CD14-positive monocyte (primary cell): Measurements from ENCODE around the gene PBOV1. TPM values are rescaled to one million over a fixed set of nuclear protein-coding genes. Genes with fewer than 3 reads are reported as not detected.

Experiments used
- DNase-seq, 3 donors: peaks; one replicate each; pipeline ENCODE4 v3.0.0-alpha.2; 2011 to 2022
- H2AFZ ChIP-seq: 2 replicates; pipeline ENCODE4 v1.6.0; 2012; ENCODE audit warnings: mild to moderate bottlenecking, low read depth, low read length, inconsistent platforms; ENCODE audit not compliant: insufficient read depth, poor library complexity, severe bottlenecking
- H3K27ac ChIP-seq, 2 donors: 1 replicate in 1 of 2; 2 replicates in 1 of 2; pipeline ENCODE4 v1.5.1; 2012 to 2013; ENCODE audit warnings: low read length in 2 of 2, control low read depth in 1 of 2, inconsistent platforms in 1 of 2, low read depth in 1 of 2, mild to moderate bottlenecking in 1 of 2
- H3K27me3 ChIP-seq, 2 donors: one replicate each; pipeline versions ENCODE4 v1.6.0 to v1.6.1; 2011 to 2013; ENCODE audit warnings: low read length in 2 of 2; ENCODE audit not compliant: control insufficient read depth in 2 of 2, insufficient read depth in 2 of 2
- H3K36me3 ChIP-seq, 2 donors: replicated peaks in 1 of 2; 1 replicate in 1 of 2; 2 replicates in 1 of 2; pipeline versions ENCODE4 v1.5.1 to v1.6.1; 2012 to 2013; ENCODE audit warnings: low read length in 2 of 2, control low read depth in 1 of 2, inconsistent platforms in 1 of 2, mild to moderate bottlenecking in 1 of 2; ENCODE audit not compliant: insufficient read depth in 2 of 2, control insufficient read depth in 1 of 2
- H3K4me1 ChIP-seq, 2 donors: 1 replicate in 1 of 2; 2 replicates in 1 of 2; pipeline versions ENCODE4 v1.5.1 to v1.6.1; 2012 to 2013; ENCODE audit warnings: low read length in 2 of 2, control low read depth in 1 of 2, inconsistent platforms in 1 of 2, mild to moderate bottlenecking in 1 of 2, moderate library complexity in 1 of 2; ENCODE audit not compliant: insufficient read depth in 2 of 2, control insufficient read depth in 1 of 2
- H3K4me2 ChIP-seq: replicated peaks from 2 replicates; pipeline ENCODE3; 2012; ENCODE audit warnings: low read length, moderate library complexity, mild to moderate bottlenecking; ENCODE audit not compliant: poor library complexity, severe bottlenecking; ENCODE audit errors: extremely low read depth
- H3K4me3 ChIP-seq, 3 experiments: fragments of 200-600 bp in 1 of 3; sonication (generic) in 1 of 3; replicated peaks in 1 of 3; 1 replicate in 2 of 3; 2 replicates in 1 of 3; pipeline ENCODE4 v1.5.1; 2011 to 2013; ENCODE audit warnings: low read length in 3 of 3, mild to moderate bottlenecking in 3 of 3, control low read depth in 2 of 3, low read depth in 2 of 3, inconsistent platforms in 1 of 3, moderate library complexity in 1 of 3
- H3K79me2 ChIP-seq: 2 replicates; pipeline ENCODE4 v1.6.0; 2012; ENCODE audit warnings: mild to moderate bottlenecking, control low read depth, inconsistent platforms, low read length, moderate library complexity; ENCODE audit not compliant: insufficient read depth
- H3K9ac ChIP-seq: 2 replicates; pipeline ENCODE4 v1.6.0; 2017; ENCODE audit warnings: low read length, mild to moderate bottlenecking; ENCODE audit not compliant: insufficient read depth, poor library complexity, severe bottlenecking
- H3K9me3 ChIP-seq, 2 donors: replicated peaks in 1 of 2; 1 replicate in 1 of 2; 2 replicates in 1 of 2; pipeline versions ENCODE4 v1.5.1 to v1.6.1; 2012 to 2013; ENCODE audit warnings: low read length in 2 of 2, control low read depth in 1 of 2; ENCODE audit not compliant: control insufficient read depth in 1 of 2, insufficient read depth in 1 of 2
- H4K20me1 ChIP-seq: 2 replicates; pipeline ENCODE4 v1.6.0; 2012; ENCODE audit warnings: mild to moderate bottlenecking, low read length, control low read depth, moderate library complexity; ENCODE audit not compliant: insufficient read depth
- H3K27ac Mint-ChIP-seq, 7 donors: one replicate each; pipeline ENCODE4 v1.8.0; 2020; ENCODE audit warnings: mild to moderate bottlenecking in 7 of 7, mixed read lengths in 7 of 7, moderate library complexity in 6 of 7, inconsistent platforms in 2 of 7
- H3K27me3 Mint-ChIP-seq, 3 donors: one replicate each; pipeline ENCODE4 v1.8.0; 2021 to 2022; ENCODE audit warnings: low read depth in 3 of 3, mild to moderate bottlenecking in 3 of 3, mixed read lengths in 3 of 3, moderate library complexity in 3 of 3, inconsistent platforms in 1 of 3
- H3K36me3 Mint-ChIP-seq, 2 donors: one replicate each; pipeline ENCODE4 v1.8.0; 2020; ENCODE audit warnings: mixed read lengths in 2 of 2, inconsistent platforms in 1 of 2, mild to moderate bottlenecking in 1 of 2
- H3K4me1 Mint-ChIP-seq: one replicate; pipeline ENCODE4 v1.8.0; 2020; ENCODE audit warnings: mild to moderate bottlenecking, mixed read lengths
- H3K4me3 Mint-ChIP-seq, 2 donors: one replicate each; pipeline ENCODE4 v1.8.0; 2020; ENCODE audit warnings: mild to moderate bottlenecking in 2 of 2, mixed read lengths in 2 of 2, moderate library complexity in 1 of 2
- H3K9me3 Mint-ChIP-seq, 7 donors: one replicate each; pipeline ENCODE4 v1.8.0; 2020 to 2022; ENCODE audit warnings: mixed read lengths in 7 of 7, mild to moderate bottlenecking in 6 of 7, moderate library complexity in 6 of 7, inconsistent platforms in 2 of 7
- CTCF ChIP-seq: fragments of 200-600 bp; IDR thresholded peaks from one replicate; pipeline ENCODE4 v1.8.0; 2022; ENCODE audit warnings: antibody characterized with exemption, mild to moderate bottlenecking
- WGBS: methylation state at CpG from one replicate; pipeline ENCODE4 v1.1.5; 2013; ENCODE audit warnings: missing lambda C conversion rate; ENCODE audit not compliant: insufficient coverage; 5-methylcytosine and 5-hydroxymethylcytosine counted together
- intact Hi-C, 2 donors: fragments of 100-400 bp; cut with micrococcal nuclease; formaldehyde crosslinking; loops; one replicate each; pipeline versions ENCODE4 v1.15.0 to v1.15.1; 2023
- polyA plus RNA-seq, 3 donors: library from polyadenylated mRNA; depleted of rRNA in 1 of 3; unstranded in 2 of 3; stranded (reverse) in 1 of 3; fragments of 300-500 nt in 2 of 3; fragments of >200 nt in 1 of 3; fragmentation: Illumina TruSeq in 2 of 3; gene quantifications; 1 replicate in 2 of 3; 2 replicates in 1 of 3; pipeline ENCODE4 v1.2.3, GENCODE V29; 2012 to 2021

The PBOV1 gene
- polyA plus RNA-seq, 3 donors, result not detected

GRCh38 chr6:138229072-138229471, 10.8 kb upstream of the PBOV1 start:
- Histone ChIP-seq H3K4me2 (no peak overlapping the region), H2AFZ (no peak overlapping the region), H3K27me3 (no peaks in the 10 kb centered on the region), H3K9me3 (no peaks in the 10 kb centered on the region), H3K27ac (no peak overlapping the region), H3K4me3 (no peak overlapping the region), H3K4me1 (no peaks in the 10 kb centered on the region), H3K79me2 (no peaks in the 10 kb centered on the region), H3K36me3 (no peaks in the 10 kb centered on the region), H3K9ac (no peak overlapping the region), H4K20me1 (no peaks in the 10 kb centered on the region)
- Mint-ChIP-seq H3K9me3 (peaks cover 0 to 1% (median 0%) of the 10 kb centered on the region in 7 donors), H3K27ac (no peak overlapping the region), H3K4me3 (no peak overlapping the region), H3K36me3 (no peaks in the 10 kb centered on the region), H3K27me3 (peaks cover 3 to 7% (median 3%) of the 10 kb centered on the region in 3 donors), H3K4me1 (no peaks in the 10 kb centered on the region)
- 73% methylated on average over 2 of the region's 4 CpGs for WGBS
- no peak for TF ChIP-seq CTCF
- intact Hi-C loops, result no loop called here
- DNase-seq, result no peak

- Mint-ChIP-seq H3K9me3 (no peaks in the 10 kb centered on the region), H3K4me3 (no peak overlapping the region), H3K36me3 (no peaks in the 10 kb centered on the region), H3K27me3 (peaks cover 0 to 7% (median 1%) of the 10 kb centered on the region in 3 donors), H3K27ac (no peak overlapping the region), H3K4me1 (peaks cover 5% of the 10 kb centered on the region)
- Histone ChIP-seq H3K9ac (no peak overlapping the region), H3K4me1 (no peaks in the 10 kb centered on the region), H4K20me1 (no peaks in the 10 kb centered on the region), H3K27me3 (no peaks in the 10 kb centered on the region), H3K4me3 (no peak overlapping the region), H2AFZ (no peak overlapping the region), H3K9me3 (no peaks in the 10 kb centered on the region), H3K27ac (no peak overlapping the region), H3K4me2 (no peak overlapping the region), H3K79me2 (no peaks in the 10 kb centered on the region), H3K36me3 (no peaks in the 10 kb centered on the region)
- no peak for DNase-seq
- WGBS, result 98% methylated on average over 7 of the region's 8 CpGs
- TF ChIP-seq CTCF, result no peak
- intact Hi-C loops, result no loop called here
Observed at GRCh38 chr6:138227316-138227781, 9.1 kb upstream of the PBOV1 start.
